Endothelial cell of hepatic sinusoid (primary cell): ENCODE results near the gene SMCO4.
"Not testable (repeated sequence)": the region's sequence is repeated elsewhere in the genome, so short reads cannot be mapped to it uniquely, and the experiment has no call there.

Experiments used
- in situ Hi-C: cut with HindIII; loops from 2 replicates; pipeline ENCODE4 v1.10.0; 2017; ENCODE audit warnings: low sequenced_read_pairs

The SMCO4 gene, protein sequence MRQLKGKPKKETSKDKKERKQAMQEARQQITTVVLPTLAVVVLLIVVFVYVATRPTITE

GRCh38 chr11:93543292-93543977 lies at the start of gene SMCO4:
SMCO4 (minus strand) TSS chr11:93543391; CDS start chr11:93479189, 64,202 bp downstream.
- in situ Hi-C loops = no loop called here

- in situ Hi-C loops = no loop called here
Observed at GRCh38 chr11:93591247-93591898, 48.2 kb upstream of the SMCO4 start.

DNA sequence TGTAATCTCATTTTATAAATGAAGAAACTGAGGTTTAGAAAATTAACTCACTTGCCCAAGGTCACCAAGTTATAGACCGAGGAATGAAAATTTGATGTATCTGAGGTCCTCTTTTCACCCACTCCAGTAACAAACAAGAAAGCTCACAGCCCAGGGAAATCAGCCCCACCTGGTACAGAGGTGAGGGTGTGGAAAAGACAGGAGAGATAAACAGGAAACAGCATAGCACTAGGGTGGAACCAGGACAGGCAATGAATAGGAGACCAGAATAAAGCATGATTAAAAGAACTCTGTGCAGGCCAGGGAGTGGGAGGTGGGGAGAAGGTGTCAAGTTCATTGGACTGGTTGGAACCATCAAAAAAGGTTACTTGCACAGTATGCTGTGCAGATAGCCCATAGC lies 46.2 kb upstream of the SMCO4 start:
- in situ Hi-C loops = no loop called here

- in situ Hi-C loops = no loop called here
Observed at GRCh38 chr11:93587858-93588581, 44.8 kb upstream of the SMCO4 start.

DNA sequence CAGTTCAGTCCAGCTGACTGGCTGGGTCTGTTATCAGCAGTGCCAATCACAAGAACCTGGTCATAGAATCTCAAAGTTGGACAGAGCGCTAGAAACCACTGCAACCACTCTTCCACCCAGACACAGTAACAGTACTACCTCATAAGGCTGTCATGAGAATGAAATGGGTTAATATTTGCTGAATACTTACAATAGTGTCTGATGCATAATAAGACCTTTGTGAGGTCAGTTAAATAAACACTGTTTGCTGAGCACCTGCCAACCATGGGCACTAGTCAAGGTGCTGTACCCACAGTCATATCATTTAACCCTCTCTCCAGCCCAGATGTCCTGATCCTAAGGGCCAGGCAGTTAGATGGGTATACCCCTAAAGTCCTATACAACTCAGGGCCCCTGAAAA lies 44.2 kb upstream of the SMCO4 start:
- in situ Hi-C loops = not testable (repeated sequence)

GRCh38 chr11:93585758-93586157 lies 42.6 kb upstream of the SMCO4 start:
- in situ Hi-C loops = no loop called here

GRCh38 chr11:93583490-93583889 lies 40.3 kb upstream of the SMCO4 start:
- in situ Hi-C loops = no loop called here

- in situ Hi-C loops = no loop called here
Observed at GRCh38 chr11:93579187-93579751, 36.1 kb upstream of the SMCO4 start.

- in situ Hi-C loops = no loop called here
Observed at GRCh38 chr11:93577286-93577685, 34.1 kb upstream of the SMCO4 start.

DNA sequence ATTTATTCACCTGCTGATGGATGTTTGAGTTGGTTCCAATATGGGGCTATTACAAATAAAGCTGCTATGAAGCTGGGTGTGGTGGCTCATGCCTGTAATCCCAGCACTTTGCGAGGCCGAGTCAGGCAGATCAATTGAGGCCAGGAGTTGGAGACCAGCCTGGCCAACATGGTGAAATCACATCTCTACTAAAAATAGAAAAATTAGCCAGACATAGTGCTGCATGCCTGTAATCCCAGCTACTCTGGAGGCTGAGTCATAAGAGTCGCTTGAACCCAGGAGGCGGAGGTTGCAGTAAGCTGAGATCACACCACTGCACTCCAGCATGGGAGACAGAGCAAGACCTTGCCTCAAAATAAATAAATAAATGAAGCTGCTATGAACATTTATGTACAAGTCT lies 33.7 kb upstream of the SMCO4 start:
- in situ Hi-C loops = not testable (repeated sequence)

DNA sequence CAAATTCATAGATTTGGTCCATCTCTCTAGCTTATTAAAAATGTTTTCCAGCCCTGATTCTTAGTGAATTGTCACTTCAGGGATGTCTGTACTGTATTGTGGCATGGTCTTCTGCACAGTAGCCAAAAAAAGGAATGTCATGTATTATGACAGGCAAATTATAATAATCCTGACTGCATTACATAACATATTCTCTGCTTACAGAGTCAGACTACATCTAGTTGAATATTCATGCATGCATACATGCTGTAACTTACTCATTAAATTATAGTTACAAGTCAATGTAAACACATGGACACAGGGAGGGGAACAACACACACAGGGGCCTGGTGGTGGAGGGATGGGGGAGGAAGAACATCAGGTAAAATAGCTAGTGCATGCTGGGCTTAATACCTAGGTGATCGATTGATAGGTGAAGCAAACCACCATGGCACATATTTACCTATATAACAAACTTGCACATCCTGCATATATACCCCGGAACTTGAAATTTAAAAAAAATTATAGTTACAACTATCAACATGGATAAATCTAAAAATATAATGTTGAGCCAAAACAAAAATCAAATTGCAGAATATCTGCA lies 31.5 kb upstream of the SMCO4 start:
- in situ Hi-C loops = no loop called here

GRCh38 chr11:93573184-93573583 lies 30.0 kb upstream of the SMCO4 start:
- in situ Hi-C loops = no loop called here

DNA sequence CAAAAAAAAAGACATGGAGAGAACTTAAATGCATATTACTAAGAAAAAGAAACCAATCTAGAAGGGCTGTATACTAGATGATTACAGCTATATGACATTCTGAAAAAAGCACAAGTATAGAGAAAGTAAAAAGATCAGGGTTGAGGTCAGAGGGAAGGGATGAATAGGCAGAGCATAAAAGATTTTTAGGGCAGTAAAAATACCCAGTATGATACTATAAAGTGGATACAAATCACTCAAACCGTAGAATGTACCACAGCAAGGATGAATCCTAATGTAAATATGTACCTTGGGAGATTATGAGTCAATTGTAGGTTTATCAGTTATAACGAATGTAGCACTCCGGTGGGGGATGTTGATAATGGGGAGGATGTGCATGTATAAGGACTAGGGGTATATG lies 29.4 kb upstream of the SMCO4 start:
- in situ Hi-C loops = no loop called here

GRCh38 chr11:93572171-93572570 lies 29.0 kb upstream of the SMCO4 start:
- in situ Hi-C loops = no loop called here

- in situ Hi-C loops = no loop called here
Observed at GRCh38 chr11:93571612-93572011, 28.4 kb upstream of the SMCO4 start.

GRCh38 chr11:93570759-93571413 lies 27.7 kb upstream of the SMCO4 start:
- in situ Hi-C loops = no loop called here

GRCh38 chr11:93569496-93569895 lies 26.3 kb upstream of the SMCO4 start:
- in situ Hi-C loops = no loop called here

GRCh38 chr11:93568726-93569125 lies 25.5 kb upstream of the SMCO4 start:
- in situ Hi-C loops = no loop called here

- in situ Hi-C loops = no loop called here
Observed at GRCh38 chr11:93567401-93567895, 24.3 kb upstream of the SMCO4 start.

- in situ Hi-C loops = no loop called here
Observed at GRCh38 chr11:93564895-93565294, 21.7 kb upstream of the SMCO4 start.
